Fibroblast of lung (primary cell): ENCODE measurements around the gene CMTR1.

Experiments
- CTCF ChIP-seq, 2 donors: IDR thresholded peaks in 1 of 2; conservative IDR thresholded peaks in 1 of 2; 1 replicate in 1 of 2; 2 replicates in 1 of 2; pipeline ENCODE4 v1.5.1; 2011 to 2012; ENCODE audit warnings: low read length in 2 of 2, control low read depth in 1 of 2, inconsistent platforms in 1 of 2, low read depth in 1 of 2, mild to moderate bottlenecking in 1 of 2
- EZH2 ChIP-seq: IDR thresholded peaks from 2 replicates; pipeline ENCODE4 v1.5.1; 2012; ENCODE audit warnings: low read length, control low read depth, mild to moderate bottlenecking; ENCODE audit errors: missing control alignments

GRCh38 chr6:37438930-37439329, 5.9 kb downstream of the CMTR1 start:
- TF ChIP-seq CTCF (conservative IDR thresholded peaks at IDR 0.05 in 1 of 2, IDR thresholded peaks at IDR 0.05 in 1 of 2; ENCODE audit: low read depth in 1 of 2, low read length in 2 of 2): no peak
- no peak for TF ChIP-seq EZH2
